Loucy (cell line): Measurements from ENCODE around the gene ISCA1.

Experiments used
- H2AFZ ChIP-seq: fragments of 200-600 bp; sonication (generic); 2 replicates; pipeline ENCODE4 v1.6.0; 2016; ENCODE audit warnings: antibody characterized with exemption, mild to moderate bottlenecking, low read length, moderate library complexity
- H3F3A ChIP-seq: fragments of 200-600 bp; 2 replicates; pipeline ENCODE4 v1.6.0; 2016; ENCODE audit warnings: antibody characterized with exemption, low read depth, mild to moderate bottlenecking
- H3K27me3 ChIP-seq: fragments of 200-600 bp; sonication (generic); 2 replicates; pipeline ENCODE4 v1.6.1; 2014; ENCODE audit warnings: low read length, mild to moderate bottlenecking; ENCODE audit not compliant: insufficient read depth, poor library complexity, severe bottlenecking
- H3K36me3 ChIP-seq: fragments of 200-600 bp; sonication (generic); 2 replicates; pipeline ENCODE4 v1.6.1; 2016; ENCODE audit warnings: low read length; ENCODE audit not compliant: insufficient read depth
- H3K4me1 ChIP-seq: fragments of 200-600 bp; sonication (generic); 2 replicates; pipeline ENCODE4 v1.5.1; 2014; ENCODE audit warnings: low read length, mild to moderate bottlenecking; ENCODE audit not compliant: insufficient read depth, poor library complexity, severe bottlenecking
- H3K4me2 ChIP-seq: fragments of 200-600 bp; sonication (generic); 2 replicates; pipeline ENCODE4 v1.6.0; 2014; ENCODE audit warnings: antibody characterized with exemption, low read length, low read depth, mild to moderate bottlenecking; ENCODE audit not compliant: poor library complexity, severe bottlenecking
- H3K4me3 ChIP-seq: fragments of 200-600 bp; sonication (generic); 2 replicates; pipeline ENCODE4 v1.5.1; 2014; ENCODE audit warnings: low read length, mild to moderate bottlenecking, mixed read lengths; ENCODE audit not compliant: poor library complexity, severe bottlenecking
- H3K79me2 ChIP-seq: fragments of 200-600 bp; sonication (generic); 2 replicates; pipeline ENCODE4 v1.6.1; 2014; ENCODE audit warnings: low read length; ENCODE audit not compliant: insufficient read depth
- H3K9ac ChIP-seq: fragments of 200-600 bp; sonication (generic); 2 replicates; pipeline ENCODE4 v1.6.0; 2014; ENCODE audit warnings: mild to moderate bottlenecking, low read depth, low read length, moderate library complexity; ENCODE audit not compliant: poor library complexity, severe bottlenecking
- H3K9me2 ChIP-seq: fragments of 200-600 bp; sonication (generic); replicated peaks from 2 replicates; pipeline ENCODE4 v1.6.1; 2016; ENCODE audit warnings: low read depth, low read length, mixed read lengths
- H3K9me3 ChIP-seq: fragments of 200-600 bp; sonication (generic); 2 replicates; pipeline ENCODE4 v1.6.1; 2014; ENCODE audit warnings: mild to moderate bottlenecking, antibody characterized with exemption, low read length, low read depth; ENCODE audit not compliant: insufficient read depth
- H4K20me1 ChIP-seq: fragments of 200-600 bp; sonication (generic); 2 replicates; pipeline ENCODE4 v1.6.0; 2014; ENCODE audit warnings: antibody characterized with exemption, low read length, mild to moderate bottlenecking; ENCODE audit not compliant: insufficient read depth, poor library complexity, severe bottlenecking
- EZH2phosphoT487 ChIP-seq: fragments of 200-600 bp; IDR thresholded peaks from 2 replicates; pipeline ENCODE4 v1.6.1; 2018; ENCODE audit warnings: antibody characterized with exemption, mild to moderate bottlenecking, moderate library complexity, borderline replicate concordance
- TF ChIP-seq, protein P1 (sequence below): fragments of 200-600 bp; sonication (generic); conservative IDR thresholded peaks from 2 replicates; pipeline ENCODE4 v1.5.1; 2014; ENCODE audit warnings: mild to moderate bottlenecking, antibody characterized with exemption, low read length

Gene ISCA1

DNA sequence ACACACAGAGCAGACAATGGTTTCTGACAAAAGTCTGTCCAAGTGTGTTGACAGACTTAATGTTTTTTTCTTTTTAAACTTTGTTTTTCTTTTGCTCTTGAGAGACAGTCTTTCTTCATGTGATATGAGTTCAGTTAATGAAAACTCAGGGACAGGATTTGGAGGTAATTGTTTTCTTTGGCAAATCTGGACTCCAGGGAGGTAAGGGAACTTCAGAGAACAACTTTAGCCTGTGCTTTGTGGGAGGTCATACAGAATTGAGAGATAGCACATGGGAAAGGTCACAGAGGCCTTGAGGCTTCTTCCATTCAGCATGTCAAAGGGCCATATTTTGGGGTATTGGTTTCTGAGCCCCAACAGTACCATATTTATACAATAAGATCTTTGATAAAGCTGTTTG, 32.2 kb downstream of the ISCA1 start:
- Histone ChIP-seq H3K27me3 (no peaks in the 10 kb centered on the region), H3K4me2 (no peak overlapping the region), H3K4me1 (no peaks in the 10 kb centered on the region), H3K36me3 (no peaks in the 10 kb centered on the region), H3F3A (no peaks in the 10 kb centered on the region), H3K79me2 (no peaks in the 10 kb centered on the region), H3K9me2 (no peaks in the 10 kb centered on the region), H3K4me3 (no peak overlapping the region), H3K9ac (no peak overlapping the region), H3K9me3 (peaks cover 8% of the 10 kb centered on the region), H4K20me1 (no peaks in the 10 kb centered on the region), H2AFZ (no peak overlapping the region)
- TF ChIP-seq, protein P1, sequence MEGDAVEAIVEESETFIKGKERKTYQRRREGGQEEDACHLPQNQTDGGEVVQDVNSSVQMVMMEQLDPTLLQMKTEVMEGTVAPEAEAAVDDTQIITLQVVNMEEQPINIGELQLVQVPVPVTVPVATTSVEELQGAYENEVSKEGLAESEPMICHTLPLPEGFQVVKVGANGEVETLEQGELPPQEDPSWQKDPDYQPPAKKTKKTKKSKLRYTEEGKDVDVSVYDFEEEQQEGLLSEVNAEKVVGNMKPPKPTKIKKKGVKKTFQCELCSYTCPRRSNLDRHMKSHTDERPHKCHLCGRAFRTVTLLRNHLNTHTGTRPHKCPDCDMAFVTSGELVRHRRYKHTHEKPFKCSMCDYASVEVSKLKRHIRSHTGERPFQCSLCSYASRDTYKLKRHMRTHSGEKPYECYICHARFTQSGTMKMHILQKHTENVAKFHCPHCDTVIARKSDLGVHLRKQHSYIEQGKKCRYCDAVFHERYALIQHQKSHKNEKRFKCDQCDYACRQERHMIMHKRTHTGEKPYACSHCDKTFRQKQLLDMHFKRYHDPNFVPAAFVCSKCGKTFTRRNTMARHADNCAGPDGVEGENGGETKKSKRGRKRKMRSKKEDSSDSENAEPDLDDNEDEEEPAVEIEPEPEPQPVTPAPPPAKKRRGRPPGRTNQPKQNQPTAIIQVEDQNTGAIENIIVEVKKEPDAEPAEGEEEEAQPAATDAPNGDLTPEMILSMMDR, result no peak
- no peak for TF ChIP-seq EZH2phosphoT487

DNA sequence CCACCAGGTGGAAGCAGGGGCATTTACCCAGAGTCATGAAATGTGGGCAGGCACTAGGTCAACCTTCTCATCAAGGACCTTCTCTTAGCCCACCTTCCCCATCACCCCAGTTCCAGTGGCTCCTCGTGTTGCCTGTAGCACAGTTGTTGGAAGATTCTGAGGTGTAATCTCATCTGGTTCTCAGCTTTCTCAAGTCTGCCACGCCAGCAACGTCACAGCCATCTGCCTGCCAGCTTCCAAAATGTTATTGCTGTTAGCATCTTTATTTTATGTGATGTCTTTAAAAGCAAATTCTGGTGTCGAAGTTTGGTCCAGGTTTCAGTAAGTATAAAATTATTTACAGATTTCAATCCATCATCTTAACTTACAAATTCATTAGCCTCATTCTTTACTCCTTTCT, 33.6 kb downstream of the ISCA1 start:
- Histone ChIP-seq H3K9me2 (no peaks in the 10 kb centered on the region), H2AFZ (no peak overlapping the region), H3K4me3 (no peak overlapping the region), H4K20me1 (no peaks in the 10 kb centered on the region), H3K4me1 (no peaks in the 10 kb centered on the region), H3K79me2 (no peaks in the 10 kb centered on the region), H3K9ac (no peak overlapping the region), H3K27me3 (no peaks in the 10 kb centered on the region), H3K4me2 (no peak overlapping the region), H3K9me3 (peaks cover 8% of the 10 kb centered on the region), H3F3A (no peaks in the 10 kb centered on the region), H3K36me3 (no peaks in the 10 kb centered on the region)
- no peak for TF ChIP-seq EZH2phosphoT487
- TF ChIP-seq, protein P1, result no peak

DNA sequence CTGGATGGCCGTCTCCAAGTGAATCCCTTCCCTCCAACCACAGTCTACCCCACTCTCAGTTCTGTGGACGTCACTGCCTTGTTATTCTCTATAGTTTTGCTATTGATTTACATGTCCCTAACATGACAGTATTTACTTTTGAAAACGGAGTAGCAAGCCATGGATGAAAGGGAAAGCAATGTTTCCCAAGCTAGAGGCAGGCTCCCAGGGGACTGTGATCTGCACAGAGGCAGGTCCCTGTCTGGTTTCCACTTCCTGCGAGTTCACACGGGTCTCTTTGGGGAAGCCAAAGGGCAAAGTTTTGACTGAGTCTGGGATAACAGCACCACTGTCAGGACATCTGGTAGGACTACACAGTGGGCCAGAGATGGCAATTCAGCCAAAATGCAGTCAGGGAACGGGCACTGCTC, 35.6 kb downstream of the ISCA1 start:
- no peaks in the 10 kb centered on the region for H3K9me2 ChIP-seq
- no peaks in the 10 kb centered on the region for H4K20me1 ChIP-seq
- no peak overlapping the region for H3K9ac ChIP-seq
- no peaks in the 10 kb centered on the region for H3K27me3 ChIP-seq
- no peak for TF ChIP-seq EZH2phosphoT487
- TF ChIP-seq, protein P1, result no peak
- no peaks in the 10 kb centered on the region for H3K9me3 ChIP-seq
- no peak overlapping the region for H3K4me3 ChIP-seq
- peak overlapping the region; percentile 28 for H3K4me2 ChIP-seq
- H3F3A ChIP-seq, result no peaks in the 10 kb centered on the region
- no peaks in the 10 kb centered on the region for H3K79me2 ChIP-seq
- no peak overlapping the region for H2AFZ ChIP-seq
- no peaks in the 10 kb centered on the region for H3K4me1 ChIP-seq
- no peaks in the 10 kb centered on the region for H3K36me3 ChIP-seq
